Mesenchymal stem cell (in vitro differentiated cells and primary cell): ENCODE results near the gene S100A4.
"Not testable (repeated sequence)": the region's sequence is repeated elsewhere in the genome, so short reads cannot be mapped to it uniquely, and the experiment has no call there.

Experiments used
- DNase-seq: peaks from one replicate; pipeline ENCODE4 v3.0.0-alpha.2; 2013
- H2AFZ ChIP-seq: one replicate; pipeline ENCODE4 v1.6.1; 2013; ENCODE audit warnings: low read depth, mild to moderate bottlenecking, control low read depth, inconsistent platforms, low read length, moderate library complexity
- H2AK5ac ChIP-seq: 2 replicates; pipeline ENCODE4 v1.6.1; 2013; ENCODE audit warnings: low read length, moderate library complexity, mild to moderate bottlenecking, inconsistent platforms; ENCODE audit not compliant: severe bottlenecking
- H2BK120ac ChIP-seq: one replicate; pipeline ENCODE4 v1.6.1; 2013; ENCODE audit warnings: low read depth, mild to moderate bottlenecking, inconsistent platforms, low read length, moderate library complexity
- H2BK12ac ChIP-seq, 2 experiments: one replicate each; pipeline ENCODE4 v1.6.1; 2013; ENCODE audit warnings: inconsistent platforms in 2 of 2, low read length in 2 of 2, mild to moderate bottlenecking in 2 of 2, moderate library complexity in 2 of 2, control low read depth in 1 of 2
- H2BK15ac ChIP-seq: one replicate; pipeline ENCODE4 v1.6.1; 2013; ENCODE audit warnings: mild to moderate bottlenecking, low read depth, inconsistent platforms; ENCODE audit not compliant: poor library complexity, severe bottlenecking
- H2BK5ac ChIP-seq: 2 replicates; pipeline ENCODE4 v1.6.1; 2013; ENCODE audit warnings: low read depth, mild to moderate bottlenecking, low read length, control low read depth, inconsistent platforms; ENCODE audit not compliant: poor library complexity, severe bottlenecking
- H3K14ac ChIP-seq, 2 experiments: one replicate each; pipeline ENCODE4 v1.6.1; 2013; ENCODE audit warnings: inconsistent platforms in 2 of 2, low read length in 2 of 2, control low read depth in 1 of 2, mild to moderate bottlenecking in 1 of 2, moderate library complexity in 1 of 2
- H3K18ac ChIP-seq, 2 experiments: one replicate each; pipeline ENCODE4 v1.6.1; 2013; ENCODE audit warnings: inconsistent platforms in 2 of 2, low read length in 2 of 2, control low read depth in 1 of 2, low read depth in 1 of 2, mild to moderate bottlenecking in 1 of 2
- H3K23ac ChIP-seq, 2 experiments: one replicate each; pipeline ENCODE4 v1.6.1; 2013; ENCODE audit warnings: inconsistent platforms in 2 of 2, low read length in 2 of 2, mild to moderate bottlenecking in 2 of 2, moderate library complexity in 2 of 2, control low read depth in 1 of 2
- H3K27ac ChIP-seq: 2 replicates; pipeline ENCODE4 v1.5.1; 2013; ENCODE audit warnings: mild to moderate bottlenecking, moderate library complexity, low read length, control low read depth, inconsistent platforms; ENCODE audit not compliant: poor library complexity, severe bottlenecking
- H3K27me3 ChIP-seq, 2 experiments: 2 replicates each; pipeline versions ENCODE4 v1.6.1 to v1.7.0; 2013; ENCODE audit warnings: low read length in 2 of 2, mild to moderate bottlenecking in 2 of 2, moderate library complexity in 2 of 2, control low read depth in 1 of 2, inconsistent platforms in 1 of 2; ENCODE audit not compliant: control insufficient read depth in 1 of 2, insufficient read depth in 1 of 2
- H3K36me3 ChIP-seq, 2 experiments: 2 replicates each; pipeline versions ENCODE4 v1.6.1 to v1.7.0; 2013; ENCODE audit warnings: low read length in 2 of 2, control low read depth in 1 of 2, inconsistent platforms in 1 of 2, low read depth in 1 of 2, mild to moderate bottlenecking in 1 of 2; ENCODE audit not compliant: insufficient read depth in 2 of 2, control insufficient read depth in 1 of 2
- H3K4ac ChIP-seq, 2 experiments: one replicate each; pipeline ENCODE4 v1.6.1; 2013; ENCODE audit warnings: inconsistent platforms in 2 of 2, low read length in 2 of 2, mild to moderate bottlenecking in 2 of 2, moderate library complexity in 2 of 2, control low read depth in 1 of 2, low read depth in 1 of 2
- H3K4me1 ChIP-seq: 2 replicates; pipeline ENCODE4 v1.6.1; 2013; ENCODE audit warnings: low read depth, low read length, control low read depth; ENCODE audit not compliant: control insufficient read depth, insufficient read depth
- H3K4me2 ChIP-seq: 2 replicates; pipeline ENCODE4 v1.6.1; 2013; ENCODE audit warnings: low read length, mild to moderate bottlenecking, inconsistent platforms; ENCODE audit not compliant: poor library complexity, severe bottlenecking
- H3K4me3 ChIP-seq, 2 experiments: 2 replicates each; pipeline versions ENCODE4 v1.5.1 to v1.7.0; 2013; ENCODE audit warnings: low read length in 2 of 2, mild to moderate bottlenecking in 2 of 2, control low read depth in 1 of 2, low read depth in 1 of 2; ENCODE audit not compliant: insufficient read depth in 1 of 2
- H3K79me1 ChIP-seq: replicated peaks from 2 replicates; pipeline ENCODE4 v1.6.1; 2013; ENCODE audit warnings: mild to moderate bottlenecking, control low read depth, low read length, inconsistent platforms; ENCODE audit not compliant: poor library complexity, severe bottlenecking
- H3K9ac ChIP-seq: 2 replicates; pipeline ENCODE4 v1.7.0; 2013; ENCODE audit warnings: mild to moderate bottlenecking, low read length, moderate library complexity
- H3K9me3 ChIP-seq: 2 replicates; pipeline ENCODE4 v1.7.0; 2013; ENCODE audit warnings: mild to moderate bottlenecking, low read length; ENCODE audit not compliant: control insufficient read depth
- H4K8ac ChIP-seq: one replicate; pipeline ENCODE4 v1.6.1; 2013; ENCODE audit warnings: inconsistent platforms, mild to moderate bottlenecking, low read length, moderate library complexity
- H4K91ac ChIP-seq: one replicate; pipeline ENCODE4 v1.6.1; 2013; ENCODE audit warnings: mild to moderate bottlenecking, low read length, inconsistent platforms
- WGBS: methylation state at CpG from one replicate; pipeline ENCODE4 v1.1.7; 2013; ENCODE audit warnings: mixed read lengths; 5-methylcytosine and 5-hydroxymethylcytosine counted together

Gene S100A4

GRCh38 chr1:153520818-153521476 is 24.7 kb downstream of the S100A4 start:
- no peak overlapping the region for H2AK5ac ChIP-seq
- peak overlapping the region in 1 of 2 experiments; percentile 54 for H2BK12ac ChIP-seq
- no peak overlapping the region for H3K27ac ChIP-seq
- no peak overlapping the region for H3K9ac ChIP-seq
- H2BK5ac ChIP-seq: no peak overlapping the region
- no peaks in the 10 kb centered on the region for H3K36me3 ChIP-seq
- H3K23ac ChIP-seq: no peak overlapping the region
- peaks cover 2% of the 10 kb centered on the region for H3K4me1 ChIP-seq
- WGBS: 89% methylated on average over 4 of the region's 4 CpGs
- H2BK15ac ChIP-seq: no peak overlapping the region
- H4K91ac ChIP-seq: no peak overlapping the region
- no peak overlapping the region for H3K4me3 ChIP-seq
- no peak overlapping the region for H3K4ac ChIP-seq
- H2BK120ac ChIP-seq: no peak overlapping the region
- H3K14ac ChIP-seq: no peak overlapping the region
- no peaks in the 10 kb centered on the region for H3K27me3 ChIP-seq
- no peak overlapping the region for H4K8ac ChIP-seq
- H3K79me1 ChIP-seq: no peaks in the 10 kb centered on the region
- H2AFZ ChIP-seq: no peak overlapping the region
- DNase-seq: no peak
- no peak overlapping the region for H3K4me2 ChIP-seq
- H3K9me3 ChIP-seq: no peaks in the 10 kb centered on the region
- no peak overlapping the region for H3K18ac ChIP-seq

- not testable (repeated sequence) for H3K9me3 ChIP-seq
These were observed 25.4 kb downstream of the S100A4 start for GRCh38 chr1:153520137-153520691.

GRCh38 chr1:153519242-153519641 is 26.4 kb downstream of the S100A4 start:
- H3K36me3 ChIP-seq: no peaks in the 10 kb centered on the region
- H2BK15ac ChIP-seq: no peak overlapping the region
- H3K4me2 ChIP-seq: no peak overlapping the region
- H4K91ac ChIP-seq: no peak overlapping the region
- no peak overlapping the region for H3K23ac ChIP-seq
- H3K79me1 ChIP-seq: no peaks in the 10 kb centered on the region
- no peak overlapping the region for H3K4ac ChIP-seq
- no peak overlapping the region for H2BK5ac ChIP-seq
- peaks cover 2% of the 10 kb centered on the region for H3K4me1 ChIP-seq
- no peak overlapping the region for H3K18ac ChIP-seq
- no peaks in the 10 kb centered on the region for H3K9me3 ChIP-seq
- H3K27ac ChIP-seq: no peak overlapping the region
- H4K8ac ChIP-seq: no peak overlapping the region
- no peak overlapping the region for H3K14ac ChIP-seq
- no peak overlapping the region for H2BK12ac ChIP-seq
- DNase-seq: no peak
- no peaks in the 10 kb centered on the region for H3K27me3 ChIP-seq
- WGBS: 95% methylated on average over 3 of the region's 3 CpGs
- H3K4me3 ChIP-seq: no peak overlapping the region
- no peak overlapping the region for H3K9ac ChIP-seq
- no peak overlapping the region for H2BK120ac ChIP-seq
- H2AFZ ChIP-seq: no peak overlapping the region
- H2AK5ac ChIP-seq: no peak overlapping the region

More at GRCh38 chr1:153520137-153520691, 25.4 kb downstream of the S100A4 start:
- H3K4me3 ChIP-seq, H3K9ac ChIP-seq, H4K91ac ChIP-seq, H2BK12ac ChIP-seq, H3K79me1 ChIP-seq, H2BK5ac ChIP-seq, H3K27me3 ChIP-seq, H4K8ac ChIP-seq, H2AFZ ChIP-seq, H3K27ac ChIP-seq, H3K4ac ChIP-seq, H3K23ac ChIP-seq, H3K4me2 ChIP-seq, H2AK5ac ChIP-seq, H2BK120ac ChIP-seq, H3K36me3 ChIP-seq, H2BK15ac ChIP-seq, H3K18ac ChIP-seq, H3K14ac ChIP-seq, DNase-seq, H3K4me1 ChIP-seq: not testable (repeated sequence)
- 84% methylated on average over 4 of the region's 5 CpGs for WGBS

DNA sequence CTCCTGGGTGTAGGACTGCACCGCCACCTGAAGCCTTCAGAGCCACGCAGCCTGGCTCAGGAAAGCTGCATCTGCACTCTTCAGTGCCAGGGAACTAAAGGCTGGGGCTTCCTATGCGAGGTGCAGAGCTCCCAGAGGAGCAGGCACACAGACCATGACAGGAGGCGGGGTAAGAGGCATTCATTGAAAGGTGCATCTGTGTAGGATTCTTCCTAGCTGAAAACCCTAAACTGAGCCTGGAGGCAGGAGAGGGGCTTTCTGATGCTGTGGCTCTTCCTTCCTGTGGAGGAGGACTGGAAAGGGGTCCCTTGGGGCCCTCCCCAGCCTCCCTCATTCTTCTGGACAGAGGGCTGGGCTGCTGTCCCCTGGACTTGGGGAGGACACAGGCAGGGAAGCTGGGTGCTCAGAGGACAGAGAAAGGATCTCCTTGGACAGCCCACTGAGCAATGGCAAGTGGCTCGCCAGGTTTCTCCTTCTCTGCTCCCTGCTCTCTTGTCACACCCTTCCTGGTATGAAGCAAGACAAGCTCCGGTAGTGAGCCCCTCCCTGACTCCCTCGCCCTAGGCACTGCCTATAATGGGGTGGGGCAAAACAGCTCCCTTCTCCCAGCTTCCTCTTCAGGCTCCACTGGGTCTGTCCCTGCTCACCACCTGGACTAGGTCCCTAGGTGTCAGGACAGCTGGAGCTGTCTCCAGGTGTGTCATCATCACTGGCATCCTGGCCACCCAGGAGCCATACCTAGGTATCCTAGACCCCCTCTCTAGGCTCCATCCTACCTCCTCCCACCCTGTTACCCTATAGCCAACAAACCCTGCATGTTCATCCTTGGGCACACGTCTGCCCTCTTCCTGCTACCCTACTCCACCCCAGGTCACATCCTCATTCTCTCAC is 29.9 kb downstream of the S100A4 start:
- no peak overlapping the region for H2AK5ac ChIP-seq
- no peaks in the 10 kb centered on the region for H3K9me3 ChIP-seq
- peak overlapping the region; percentile 35 for H4K91ac ChIP-seq
- no peaks in the 10 kb centered on the region for H3K27me3 ChIP-seq
- H2AFZ ChIP-seq: no peak overlapping the region
- 63% methylated on average over 8 of the region's 8 CpGs for WGBS
- H3K27ac ChIP-seq: no peak overlapping the region
- H3K4me2 ChIP-seq: no peak overlapping the region
- H3K18ac ChIP-seq: no peak overlapping the region
- no peak overlapping the region for H3K4me3 ChIP-seq
- no peak overlapping the region for H2BK5ac ChIP-seq
- DNase-seq: no peak
- no peak overlapping the region for H4K8ac ChIP-seq
- no peak overlapping the region for H3K4ac ChIP-seq
- no peak overlapping the region for H3K9ac ChIP-seq
- H3K4me1 ChIP-seq: peaks cover 4% of the 10 kb centered on the region
- no peak overlapping the region for H2BK120ac ChIP-seq
- H3K23ac ChIP-seq: no peak overlapping the region
- no peaks in the 10 kb centered on the region for H3K36me3 ChIP-seq
- H3K79me1 ChIP-seq: no peaks in the 10 kb centered on the region
- no peak overlapping the region for H3K14ac ChIP-seq
- peak overlapping the region; percentile 65 for H2BK15ac ChIP-seq
- H2BK12ac ChIP-seq: peak overlapping the region in 1 of 2 experiments; percentile 46
